K562 (cell line): ENCODE results near the gene LRRC8E. TPM values are rescaled to one million over a fixed set of nuclear protein-coding genes. Genes with fewer than 3 reads are reported as not detected.

Experiments
- ARID2 ChIP-seq: fragments of 450-650 bp; IDR thresholded peaks from 2 replicates; pipeline ENCODE4 v1.6.1; 2017; ENCODE audit warnings: antibody characterized with exemption, mild to moderate bottlenecking
- CHD7 ChIP-seq: fragments of 200-600 bp; sonication (generic); IDR thresholded peaks from one replicate; pipeline ENCODE4 v1.6.1; 2012; ENCODE audit warnings: mild to moderate bottlenecking, low read depth, low read length, inconsistent platforms
- IRF2 ChIP-seq: sonication (generic); formaldehyde crosslinking; IDR thresholded peaks from 2 replicates; pipeline ENCODE4 v1.8.1; 2022; ENCODE audit warnings: mild to moderate bottlenecking, missing genetic modification reagents
- JUNB ChIP-seq: fragments of 450-650 bp; formaldehyde crosslinking; conservative IDR thresholded peaks from 2 replicates; pipeline ENCODE4 v1.4.0; 2020; ENCODE audit warnings: mild to moderate bottlenecking
- NFYB ChIP-seq: IDR thresholded peaks from 2 replicates; pipeline ENCODE4 v1.6.1; 2011; ENCODE audit warnings: mild to moderate bottlenecking, moderate library complexity; ENCODE audit not compliant: insufficient read length; ENCODE audit errors: extremely low read depth
- RBM15 ChIP-seq: fragments of 200-400 bp; formaldehyde crosslinking; IDR thresholded peaks from 2 replicates; pipeline ENCODE4 v1.6.1; 2018; ENCODE audit warnings: mild to moderate bottlenecking, low read length, moderate library complexity; ENCODE audit not compliant: insufficient read depth
- THAP12 ChIP-seq: fragments of 250-450 bp; sonication (Bioruptor Pico); IDR thresholded peaks from 2 replicates; pipeline ENCODE4 v1.9.0; 2021; ENCODE audit warnings: mild to moderate bottlenecking, inconsistent platforms
- USF2 ChIP-seq: sonication (generic); formaldehyde crosslinking; IDR thresholded peaks from 2 replicates; pipeline ENCODE4 v1.5.0; 2020; ENCODE audit warnings: missing genetic modification reagents
- ZNF695 ChIP-seq: fragments of 450-650 bp; formaldehyde crosslinking; IDR thresholded peaks from 2 replicates; pipeline ENCODE4 v1.4.0; 2020; ENCODE audit warnings: mild to moderate bottlenecking, moderate library complexity
- ZNF740 ChIP-seq, 3 experiments: fragments of 200-800 bp in 1 of 3; sonication (Bioruptor generic) in 1 of 3; sonication (generic) in 1 of 3; formaldehyde crosslinking in 1 of 3; IDR thresholded peaks; 2 replicates each; pipeline versions ENCODE4 v1.6.1 to v1.8.0; 2016 to 2022; ENCODE audit warnings: mild to moderate bottlenecking in 2 of 3, missing compliant biosample characterization in 2 of 3, missing genetic modification characterization in 2 of 3, missing genetic modification reagents in 1 of 3
- ZNF77 ChIP-seq: fragments of 250-450 bp; sonication (Bioruptor Pico); IDR thresholded peaks from 2 replicates; pipeline ENCODE4 v1.5.0; 2020
- polyA plus RNA-seq, 8 experiments: library from polyadenylated mRNA; depleted of rRNA in 4 of 8; stranded (reverse) in 5 of 8; unstranded in 3 of 8; fragments of >200 nt; fragmentation: Nextera tagmentation in 2 of 8; fragmentation: Illumina TruSeq in 1 of 8; extraction: Ambion mirVana in 2 of 8; extraction: Trizol in 1 of 8; gene quantifications; 2 replicates each; pipeline versions ENCODE4 v1.2.1 to v1.2.3, GENCODE V29; 2011 to 2014; ENCODE audit warnings: inconsistent platforms in 1 of 8, missing spikeins in 1 of 8
- total RNA-seq, 7 experiments: library from RNA; depleted of rRNA in 6 of 7; stranded (reverse); fragments of >200 nt in 6 of 7; fragmentation: Illumina TruSeq in 2 of 7; extraction: Trizol in 2 of 7; gene quantifications; 2 replicates each; pipeline versions ENCODE4 v1.2.1 to v1.2.3, GENCODE V29; 2011 to 2021; ENCODE audit warnings: low replicate concordance in 1 of 7

LRRC8E gene
- total and polyA plus RNA-seq, 9 of the 15 experiments (the other 6 are each of a cell fraction or from before 2014, with no cell fraction given) = 0.08 to 5.7 (median 3.5) TPM; not detected in 1

- TF ChIP-seq THAP12 (CRISPR knock-in tag) (peak; percentile 59), ZNF740 (CRISPR knock-in tag; IDR thresholded peaks at IDR 0.05) (no peak), ZNF740 (tag; IDR thresholded peaks at IDR 0.05) (no peak), JUNB (no peak), USF2 (no peak), IRF2 (CRISPR knock-in tag) (no peak), ARID2 (no peak), ZNF77 (CRISPR knock-in tag) (no peak), ZNF695 (peak; percentile 42; the same call in 1 of the 2 replicates), CHD7 (no peak), NFYB (no peak), RBM15 (no peak)
These were observed 32.4 kb downstream of the LRRC8E start (continued) for GRCh38 chr19:7920519-7921301.
